Activated CD8-positive, alpha-beta memory T cell treated with anti-CD3 and anti-CD28 coated beads, Interleukin-2, amount 50 U/mL, for 48 hours (primary cell): ENCODE results near the gene EXOC6.
"Not testable (repeated sequence)": the region's sequence is repeated elsewhere in the genome, so short reads cannot be mapped to it uniquely, and the experiment has no call there.

ENCODE experiments used
- DNase-seq: peaks from one replicate; pipeline ENCODE4 v3.0.0-alpha.2; 2020

EXOC6 gene

DNA sequence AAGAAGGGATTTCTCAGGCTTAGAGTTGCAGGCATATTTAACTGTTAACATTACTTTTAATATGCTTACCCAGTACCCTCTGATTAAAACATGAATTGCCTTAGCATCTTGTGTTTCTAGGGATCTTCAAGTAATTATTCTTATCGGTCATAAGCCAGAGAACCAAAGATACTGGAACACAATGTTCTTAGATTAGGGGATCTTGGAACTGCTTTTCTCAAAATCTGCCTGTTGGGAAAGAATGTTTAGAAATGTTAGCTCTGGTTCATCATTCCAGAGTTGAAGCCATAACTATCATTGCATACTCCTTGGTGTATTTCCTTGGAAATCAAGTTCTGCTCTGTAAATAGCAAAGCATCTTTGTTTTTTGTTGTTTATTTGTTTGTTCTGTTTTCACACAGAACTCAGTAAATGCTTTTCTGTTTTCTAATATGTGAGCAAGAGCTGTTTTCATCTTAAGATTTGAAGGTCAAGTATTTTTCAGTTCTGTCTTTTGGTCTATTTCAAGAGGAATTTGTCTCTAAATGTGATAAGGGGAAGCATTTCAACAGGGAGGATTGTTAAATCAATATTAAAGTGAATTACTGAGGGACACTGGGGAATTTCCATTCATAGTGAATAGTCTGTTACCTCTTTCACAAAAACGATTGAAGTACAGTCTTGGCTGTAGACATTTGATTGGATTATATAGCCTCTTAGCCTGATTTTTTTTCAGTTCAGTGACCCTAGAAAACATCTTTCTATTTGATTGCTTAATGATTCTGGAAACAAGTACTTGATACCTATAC is 109.1 kb downstream of the EXOC6 start:
- no peak for DNase-seq

DNA sequence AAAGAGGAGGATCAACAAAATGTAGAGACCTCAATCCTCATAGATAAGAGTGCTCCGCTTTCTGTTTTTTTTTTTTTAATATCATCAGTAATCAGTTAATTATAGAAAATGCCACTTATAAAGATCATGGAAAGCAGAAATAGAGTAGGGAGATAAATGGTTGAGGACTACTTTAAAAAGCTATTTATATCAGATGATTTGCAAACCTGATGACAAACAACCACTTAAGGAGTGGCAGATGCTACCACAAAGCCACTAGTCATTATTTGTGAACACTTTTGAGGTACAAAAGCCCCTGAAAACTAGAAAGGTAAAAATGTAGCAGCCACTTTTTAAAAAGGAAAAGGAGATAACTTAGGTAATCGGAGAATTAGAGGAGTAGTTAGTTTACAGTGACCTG is 113.3 kb downstream of the EXOC6 start:
- DNase-seq = no peak

DNA sequence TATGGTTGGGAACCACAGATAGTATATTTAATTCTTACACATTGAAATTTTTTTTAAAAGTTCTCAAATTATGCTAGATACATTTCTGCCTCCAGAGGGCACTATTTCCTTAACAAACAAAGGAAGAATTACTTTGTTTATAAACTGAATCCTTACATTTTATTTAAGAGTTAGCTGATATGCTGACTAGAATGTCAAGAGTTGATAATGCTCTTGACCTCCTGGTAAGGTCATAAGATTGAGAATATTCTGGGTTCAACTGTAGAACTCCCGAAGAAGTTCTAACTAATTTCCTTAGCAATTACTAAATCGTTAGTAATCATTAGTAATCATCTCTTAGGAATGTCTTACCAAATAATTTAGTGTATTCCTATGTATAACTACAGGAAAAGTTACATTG is 117.0 kb downstream of the EXOC6 start:
- DNase-seq = no peak

DNA sequence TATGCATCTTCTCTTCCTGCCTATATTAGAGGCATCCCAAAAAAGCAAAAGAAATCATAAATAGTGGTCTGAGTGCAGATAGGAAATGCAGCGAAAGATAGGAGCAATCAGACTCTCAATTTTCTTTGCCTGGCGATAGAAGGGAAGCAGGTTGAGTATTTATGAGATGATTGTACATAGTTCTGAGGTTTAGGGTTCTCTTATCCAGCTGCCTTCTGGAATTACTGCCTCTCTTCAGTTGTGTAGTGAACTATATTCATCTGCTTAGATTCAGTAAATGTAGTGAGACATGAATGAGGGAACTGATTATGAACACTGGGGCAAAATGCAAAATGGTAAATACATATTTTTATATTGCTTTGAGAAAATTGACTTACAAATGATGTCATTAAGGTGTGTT is 119.3 kb downstream of the EXOC6 start:
- DNase-seq = no peak

DNA sequence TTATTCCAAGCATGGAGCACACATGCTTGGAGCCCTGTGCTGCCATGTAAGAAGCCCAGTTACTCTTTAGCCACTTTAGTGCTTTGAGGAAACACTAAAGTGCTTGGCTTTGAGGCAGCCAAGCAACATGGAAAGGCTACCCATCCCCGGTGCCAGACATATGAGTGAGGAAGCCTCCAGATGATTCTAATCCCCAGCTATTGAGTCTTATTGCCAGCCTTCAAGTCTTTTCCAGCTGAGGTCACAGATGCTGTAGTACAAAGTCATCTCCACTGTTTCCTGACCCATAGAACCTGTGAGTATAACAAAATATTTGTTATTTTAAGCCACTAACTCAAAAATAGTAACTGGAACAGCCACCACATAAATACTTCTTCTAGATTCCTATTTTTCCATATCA is 120.8 kb downstream of the EXOC6 start:
- no peak for DNase-seq

DNA sequence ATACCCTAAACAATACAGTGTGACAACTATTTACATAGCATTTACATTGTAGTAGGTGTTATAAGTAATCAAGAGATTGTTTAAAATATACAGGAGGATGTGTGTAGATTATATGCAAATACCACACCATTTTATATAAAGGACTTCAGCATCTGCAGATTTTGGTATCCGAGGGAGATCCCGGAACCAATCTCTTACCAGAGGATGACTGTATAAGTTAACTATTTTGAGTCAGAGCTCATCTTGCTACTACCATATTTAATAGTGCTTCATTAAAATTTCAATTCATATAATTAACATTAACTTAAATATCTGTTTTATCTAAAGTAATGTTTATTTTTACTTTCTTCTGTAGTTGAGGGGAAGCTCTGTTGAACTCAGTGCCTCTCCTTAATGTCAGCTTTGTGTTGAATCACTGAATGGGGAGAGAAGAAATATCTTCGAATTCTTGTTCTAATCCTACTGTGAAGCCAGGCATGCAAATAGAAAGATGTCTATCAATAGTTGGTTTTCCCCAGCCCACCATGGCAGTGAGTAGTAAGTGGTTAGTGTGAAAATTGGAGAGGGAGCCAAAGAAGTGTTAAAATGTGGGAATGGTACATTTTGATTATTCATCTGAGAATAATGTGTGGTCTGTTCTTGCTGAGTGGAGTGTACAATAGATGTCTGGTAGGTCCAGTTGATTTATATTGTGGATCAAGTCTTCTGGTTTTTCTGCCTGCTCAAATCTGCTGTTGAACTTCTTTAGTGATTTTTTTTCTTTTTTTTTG is 122.2 kb downstream of the EXOC6 start:
- DNase-seq = no peak

DNA sequence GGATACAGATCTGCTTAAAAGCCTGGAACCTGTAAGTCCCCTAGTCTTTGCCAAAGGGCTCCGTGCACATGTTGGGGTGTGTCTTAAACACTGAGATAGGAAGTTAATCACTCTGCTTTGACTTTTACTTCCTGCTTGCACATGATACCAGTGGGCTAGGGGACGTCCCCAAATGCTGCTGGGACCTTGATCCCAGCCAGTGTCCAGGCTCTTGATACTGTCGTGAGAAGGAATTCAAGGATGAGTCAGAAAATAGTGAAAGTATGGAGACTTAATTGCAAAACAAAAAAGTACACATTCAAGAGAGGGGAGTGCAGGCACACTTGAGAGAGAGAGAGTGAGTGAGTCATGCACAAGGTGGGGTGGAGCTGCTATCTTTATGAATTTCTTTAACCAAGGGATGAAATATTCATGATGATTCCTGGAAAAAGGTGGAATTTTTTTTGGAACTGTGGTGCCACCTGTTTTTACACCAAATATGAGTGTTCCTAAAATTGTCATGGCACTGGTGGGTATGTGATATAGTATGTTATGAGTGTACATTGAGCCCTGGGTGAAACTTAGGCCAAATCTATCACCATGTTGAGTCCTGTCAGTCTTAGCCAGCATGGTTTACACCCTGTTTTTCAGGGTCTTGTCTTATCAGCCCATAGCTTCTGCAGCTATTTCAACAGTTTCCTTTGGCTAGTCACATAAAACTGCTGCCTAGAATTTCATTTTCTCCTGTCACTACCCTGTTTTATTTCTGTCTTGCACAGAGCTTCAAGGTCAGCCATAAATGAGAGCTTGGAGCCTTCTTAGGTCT is 123.9 kb downstream of the EXOC6 start:
- DNase-seq = no peak

DNA sequence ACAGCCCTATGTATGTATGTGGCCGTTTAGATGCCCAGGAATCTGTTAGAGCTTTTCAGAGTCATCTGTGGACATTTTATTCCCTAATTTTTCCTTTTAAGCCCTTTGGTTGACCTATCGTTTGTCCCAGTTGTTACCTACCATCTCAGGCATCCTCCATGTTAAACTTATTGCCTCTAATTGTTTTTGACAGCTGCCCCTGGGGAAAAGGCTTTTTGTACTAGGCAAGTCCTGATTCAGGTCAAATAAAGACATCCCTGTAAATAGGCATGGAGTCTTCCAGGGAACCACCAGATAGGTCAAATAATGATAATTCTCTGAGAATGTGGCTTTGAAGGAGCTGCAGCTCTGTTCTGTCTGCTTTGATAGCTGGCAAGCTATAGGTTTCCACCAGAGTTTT is 124.6 kb downstream of the EXOC6 start:
- no peak for DNase-seq

DNA sequence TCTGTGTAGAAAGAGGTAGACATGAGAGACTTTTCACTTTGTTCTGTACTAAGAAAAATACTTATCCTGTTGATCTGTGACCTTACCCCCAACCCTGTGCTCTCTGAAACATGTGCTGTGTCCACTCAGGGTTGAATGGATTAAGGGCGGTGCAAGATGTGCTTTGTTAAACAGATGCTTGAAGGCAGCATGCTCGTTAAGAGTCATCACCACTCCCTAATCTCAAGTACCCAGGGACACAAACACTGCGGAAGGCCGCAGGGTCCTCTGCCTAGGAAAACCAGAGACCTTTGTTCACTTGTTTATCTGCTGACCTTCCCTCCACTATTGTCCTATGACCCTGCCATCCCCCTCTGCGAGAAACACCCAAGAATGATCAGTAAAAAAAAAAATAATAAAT is 128.0 kb downstream of the EXOC6 start:
- not testable (repeated sequence) for DNase-seq

DNA sequence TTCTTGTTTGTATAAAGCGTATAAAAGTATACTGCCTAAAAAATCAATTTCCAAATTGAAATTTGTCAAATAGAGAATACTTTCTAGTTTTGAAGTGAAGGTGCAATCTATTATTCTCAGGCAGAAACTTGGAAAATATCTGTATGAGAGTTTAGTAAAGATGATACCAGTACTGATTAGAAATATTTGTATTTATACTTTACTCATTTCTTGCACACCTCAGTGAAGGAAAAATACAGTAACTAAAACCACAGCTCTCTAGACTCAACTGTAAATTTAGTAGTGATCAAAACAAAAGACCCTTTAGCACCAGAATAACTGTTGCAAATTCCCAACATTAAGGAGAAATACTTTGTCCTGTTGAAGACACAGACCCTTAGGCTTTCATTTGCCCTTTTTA is 140.9 kb downstream of the EXOC6 start:
- DNase-seq = no peak

DNA sequence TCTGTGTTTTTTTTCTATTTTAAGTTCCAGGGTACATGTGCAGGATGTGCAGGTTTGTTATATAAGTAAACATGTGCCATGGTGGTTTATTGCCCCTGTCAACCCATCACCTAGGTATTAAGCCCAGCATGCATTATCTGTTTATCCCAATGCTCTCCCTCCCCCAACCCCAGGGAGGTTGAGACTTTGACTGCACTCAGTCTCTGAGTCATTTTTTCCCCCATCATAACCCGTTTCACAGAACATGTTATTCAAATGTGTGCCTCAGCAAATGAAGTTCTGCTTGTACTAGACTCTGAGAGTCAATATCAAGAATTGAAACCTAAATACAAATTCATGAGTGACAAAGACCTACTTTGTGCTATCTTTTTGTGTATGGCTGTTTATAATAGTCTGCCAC is 142.3 kb downstream of the EXOC6 start:
- DNase-seq = no peak

DNA sequence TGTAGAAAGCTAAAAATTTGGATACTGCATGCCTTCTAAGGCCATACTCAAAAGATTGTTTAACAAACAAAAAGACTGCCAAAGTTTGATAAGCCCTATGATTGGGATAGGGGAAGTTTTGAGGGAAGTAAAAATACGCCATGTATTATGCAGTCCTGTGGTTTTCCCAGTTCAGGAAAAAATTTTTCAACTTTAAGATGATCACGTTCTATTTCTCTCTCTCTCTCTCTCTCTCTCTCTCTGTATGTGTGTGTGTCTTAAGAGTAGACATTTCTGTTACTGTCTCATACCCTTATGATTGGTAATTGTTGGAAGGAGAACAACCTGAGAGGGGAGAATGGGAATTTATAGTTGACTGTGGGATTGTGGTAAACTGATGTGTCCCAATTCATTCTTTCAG is 143.2 kb downstream of the EXOC6 start:
- DNase-seq = no peak

DNA sequence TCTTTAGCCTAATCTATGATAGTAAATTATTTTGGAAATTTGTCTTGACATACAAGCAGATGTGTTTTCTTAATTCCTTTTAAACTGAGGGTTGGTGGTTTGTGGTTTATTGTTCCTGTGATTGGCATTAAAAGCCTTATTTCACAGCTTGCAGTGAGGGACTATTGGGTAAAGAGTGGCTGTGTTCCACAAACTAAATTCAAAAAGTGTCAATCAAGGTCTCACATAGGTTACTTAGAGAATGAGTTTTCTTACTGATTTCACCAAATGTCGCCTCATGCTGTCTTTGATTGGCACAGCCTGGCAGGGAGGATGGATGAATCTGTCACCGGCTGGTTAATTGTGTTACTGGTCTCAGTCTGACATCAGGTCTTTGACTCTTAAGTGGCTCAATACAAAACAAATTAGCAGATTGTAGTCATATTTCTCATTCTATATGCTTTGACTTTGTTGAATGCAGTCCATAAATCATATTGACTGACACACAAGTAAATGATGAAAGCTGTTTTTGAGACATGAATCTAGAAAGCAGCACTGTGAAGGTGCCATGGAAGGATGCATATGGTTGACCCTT is 145.5 kb downstream of the EXOC6 start:
- no peak for DNase-seq

DNA sequence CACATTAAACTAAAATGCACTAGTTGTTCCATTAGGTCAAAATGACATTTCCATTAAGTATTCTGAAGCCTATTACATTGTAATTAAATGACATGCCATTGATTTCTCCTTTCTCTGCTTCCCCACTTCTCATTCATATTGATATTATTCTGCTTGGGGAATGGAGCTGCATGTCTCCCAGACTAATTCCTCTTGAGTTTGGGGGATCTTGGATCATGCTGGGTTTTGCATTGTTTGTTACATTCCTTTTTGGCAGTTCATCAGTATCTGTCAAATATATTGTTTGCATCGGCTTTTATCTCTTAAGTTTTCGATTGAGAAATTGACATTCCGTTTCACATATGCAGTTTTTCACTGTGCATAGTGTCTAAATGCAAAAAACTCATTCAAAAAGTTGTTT is 147.2 kb downstream of the EXOC6 start:
- no peak for DNase-seq

DNA sequence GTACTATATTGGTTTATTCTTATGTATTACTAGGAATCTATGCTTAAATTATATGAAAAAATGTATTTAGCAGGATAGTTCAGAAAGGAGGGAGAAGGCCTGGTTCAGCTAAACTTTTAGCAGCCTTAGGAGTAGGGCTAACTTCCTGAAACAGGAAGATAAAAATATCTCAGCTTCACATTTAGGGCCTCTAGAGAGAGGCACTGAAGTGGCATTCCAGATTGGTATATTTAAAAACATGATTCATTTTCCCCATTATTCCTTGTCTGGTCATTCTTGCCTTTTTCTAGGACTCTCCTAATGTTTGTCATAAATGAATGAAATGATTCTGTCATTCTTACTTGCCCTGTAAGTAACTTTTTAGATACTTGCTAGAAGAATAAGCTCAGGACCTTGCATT is 149.3 kb downstream of the EXOC6 start:
- no peak for DNase-seq

DNA sequence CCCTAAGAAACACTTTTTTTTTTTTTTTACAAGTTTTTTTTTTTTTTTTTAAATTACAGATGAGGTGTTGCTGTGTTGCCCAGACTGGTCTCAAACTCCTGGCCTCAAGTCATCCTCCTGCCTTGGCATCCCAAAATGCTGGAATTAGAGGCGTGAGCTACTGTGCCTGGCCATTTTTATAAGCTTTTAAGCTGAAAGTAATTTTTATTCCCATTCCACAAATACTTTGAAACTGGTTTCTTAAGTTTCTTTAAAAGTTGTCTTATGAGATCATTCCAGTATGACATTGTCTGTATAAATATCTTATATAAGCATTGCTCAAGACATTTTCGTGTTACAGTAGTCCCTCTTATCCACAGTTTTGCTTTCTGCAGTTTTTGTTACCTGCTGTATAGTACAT is 150.9 kb downstream of the EXOC6 start:
- no peak for DNase-seq

DNA sequence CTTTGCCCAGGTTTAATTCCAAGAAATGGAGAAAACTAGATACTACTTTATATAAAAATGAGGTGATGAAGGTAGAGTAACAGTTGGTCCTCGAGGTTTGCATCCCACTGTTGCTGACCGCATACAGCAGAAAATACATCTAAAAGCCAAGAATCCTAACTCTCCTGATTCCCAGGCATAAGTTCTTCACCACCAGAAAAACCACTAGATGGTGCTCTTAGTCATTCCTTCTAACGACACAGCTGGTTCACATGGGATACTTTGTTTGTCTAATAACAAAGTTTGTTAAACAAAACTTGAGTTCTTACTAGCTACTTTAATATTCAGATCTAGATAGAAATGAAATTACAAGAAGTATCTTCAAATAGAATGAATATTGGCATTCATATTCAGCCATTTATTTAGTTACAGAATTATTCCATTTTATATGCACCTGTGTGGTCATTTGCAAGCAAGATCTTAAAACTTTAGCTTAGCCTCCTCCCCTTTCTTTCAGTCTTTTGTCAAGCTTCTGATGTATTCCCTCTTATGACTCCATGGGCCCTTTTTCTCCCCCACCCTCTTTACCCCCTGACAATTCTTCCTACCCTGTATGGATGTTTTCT is 158.2 kb downstream of the EXOC6 start:
- no peak for DNase-seq

DNA sequence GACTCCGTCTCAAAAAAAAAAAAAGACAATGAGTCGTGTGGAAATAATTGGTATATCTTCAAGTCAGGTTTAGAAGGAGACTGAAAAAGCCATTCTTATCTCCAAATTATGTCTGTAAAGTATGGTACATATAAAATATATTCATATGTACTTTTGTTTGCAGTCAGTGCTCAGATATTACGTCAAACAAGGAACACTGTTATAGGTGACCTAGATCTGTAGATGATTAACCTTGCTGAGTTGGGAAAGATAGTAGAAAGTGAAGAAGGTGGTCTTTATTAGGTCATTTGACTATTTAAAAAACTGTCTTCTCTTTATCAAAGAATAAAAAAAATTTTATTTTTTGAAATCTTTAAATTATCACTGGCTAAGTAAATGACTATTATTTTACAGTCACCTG is 167.4 kb downstream of the EXOC6 start:
- no peak for DNase-seq

DNA sequence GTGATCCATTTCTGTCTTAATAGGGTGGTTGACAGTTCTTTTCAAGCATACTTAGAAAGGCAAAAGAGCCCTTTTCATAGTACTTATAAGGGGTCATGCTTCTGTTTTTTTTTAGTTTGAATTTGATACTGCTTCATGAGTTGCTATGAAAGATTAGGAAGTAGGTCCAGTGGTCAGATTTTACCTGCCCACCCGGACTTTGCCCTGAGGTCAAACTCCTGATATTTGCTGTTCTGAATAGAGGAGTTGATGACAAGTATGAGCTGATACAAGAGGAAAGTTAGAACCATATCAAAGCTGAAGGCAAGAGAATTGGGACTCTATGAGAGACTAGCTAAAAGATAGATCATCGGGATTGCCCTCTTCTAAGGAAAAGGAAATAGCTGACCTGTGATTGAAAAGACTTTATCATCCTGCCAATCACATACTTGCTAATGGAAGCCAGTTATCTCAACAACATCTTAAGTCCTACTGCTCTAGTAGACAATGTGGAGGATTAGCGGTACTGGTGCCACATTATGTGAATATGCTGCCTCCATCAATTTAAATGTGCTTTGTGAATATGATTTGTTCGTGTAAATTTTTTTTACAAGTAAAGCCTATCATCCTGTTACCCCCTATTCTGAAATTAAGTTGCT is 174.8 kb downstream of the EXOC6 start:
- DNase-seq = no peak

DNA sequence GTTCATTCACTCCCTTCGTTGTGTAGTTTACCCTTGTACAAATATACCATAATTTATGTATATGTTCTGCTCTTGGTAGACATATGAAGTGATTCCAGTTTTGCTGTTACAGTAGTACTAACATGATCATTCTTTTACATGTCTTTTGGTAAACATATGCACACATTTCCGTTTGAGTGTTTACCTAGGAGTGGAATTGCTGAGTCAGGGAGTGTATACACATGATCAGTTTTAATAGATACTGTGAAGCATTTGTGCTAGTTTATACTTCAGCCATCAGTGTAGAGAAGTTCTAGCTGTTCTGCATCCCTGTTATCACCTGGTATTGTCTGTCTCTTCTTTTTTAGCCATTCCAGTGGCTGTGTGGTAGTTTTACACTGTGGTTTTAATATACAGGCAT is 177.8 kb downstream of the EXOC6 start:
- DNase-seq = no peak

DNA sequence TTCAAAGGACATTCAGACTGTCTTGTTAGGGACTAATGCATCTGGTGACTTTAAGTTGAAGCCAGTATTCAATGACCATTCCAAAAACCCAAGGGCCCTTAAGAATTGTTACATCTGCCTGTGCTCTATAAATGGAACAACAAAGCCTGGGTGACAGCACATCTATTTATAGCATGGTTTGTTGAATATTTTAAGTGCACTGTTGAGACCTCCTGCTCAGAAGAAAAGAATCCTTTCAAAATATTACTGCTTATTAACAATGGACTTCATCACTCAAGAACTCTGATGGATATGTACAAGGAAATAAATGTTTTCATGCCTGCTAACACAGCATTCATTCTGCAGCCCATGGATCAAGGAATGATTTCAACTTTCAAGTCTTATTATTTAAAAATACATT is 179.2 kb downstream of the EXOC6 start:
- DNase-seq = no peak

DNA sequence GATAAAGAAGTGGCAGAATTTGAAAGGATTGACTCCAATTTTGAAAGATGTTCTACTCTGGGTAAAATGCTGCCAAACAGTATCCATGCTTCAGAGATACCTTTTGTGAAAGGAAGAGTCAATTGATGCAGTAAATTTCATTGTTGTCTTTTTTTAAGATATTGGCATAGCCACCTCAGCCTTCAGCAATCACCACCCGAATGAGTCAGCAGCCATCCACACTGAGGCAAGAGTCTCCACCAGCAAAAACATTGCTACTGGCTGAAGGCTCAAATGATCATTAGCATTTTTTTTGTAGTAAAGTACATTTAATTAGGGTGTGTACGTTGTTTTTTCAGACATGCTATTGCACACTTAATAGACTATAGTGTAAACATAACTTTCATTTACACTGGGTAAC is 180.6 kb downstream of the EXOC6 start:
- DNase-seq = no peak

DNA sequence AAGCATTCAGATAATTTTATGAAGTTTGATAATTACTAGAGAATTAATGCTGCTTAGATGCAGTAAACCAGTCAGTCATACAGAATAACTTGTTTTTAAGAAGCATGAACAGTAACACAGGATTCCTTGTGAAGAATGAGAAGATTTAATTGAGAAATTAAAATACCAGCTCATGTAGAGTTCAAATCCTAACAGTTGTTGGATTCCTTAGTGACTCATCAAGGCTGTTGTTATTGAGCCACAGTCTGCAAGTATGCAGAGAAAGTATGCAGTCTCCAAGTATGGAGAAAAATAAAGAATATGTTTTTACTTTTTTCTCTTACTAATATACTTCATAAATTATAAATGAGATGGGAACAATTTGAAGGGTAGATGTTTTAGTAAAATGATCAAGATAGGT is 182.1 kb downstream of the EXOC6 start:
- no peak for DNase-seq
